H1 (cell line): ENCODE measurements around the gene VPS13D. TPM values are rescaled to one million over a fixed set of nuclear protein-coding genes. Genes with fewer than 3 reads are reported as not detected.

ENCODE experiments used
- CTCF ChIA-PET: fragments of 300-600 bp; sonication (Branson Sonifier 250); formaldehyde crosslinking; loops from one replicate; lab custom pipeline; 2021; ENCODE audit not compliant: partially characterized antibody; lab: Charles Lee
- POLR2A ChIA-PET: fragments of 300-600 bp; sonication (Branson Sonifier 250); formaldehyde crosslinking; loops from one replicate; lab custom pipeline; 2021; ENCODE audit warnings: inconsistent platforms; ENCODE audit not compliant: partially characterized antibody; lab: Charles Lee
- DNase-seq, 2 experiments: peaks; one replicate each; pipeline versions ENCODE4 v3.0.0 to v3.0.0-alpha.2; 2010 to 2022; ENCODE audit warnings: low spot score in 2 of 2, low read depth in 1 of 2, mixed read lengths in 1 of 2
- FAIRE-seq: peaks from 2 replicates; lab custom pipeline; 2011; peaks lifted over from hg19 to GRCh38; lab: Jason Lieb, UNC
- H2AFZ ChIP-seq: 2 replicates; pipeline ENCODE4 v1.8.1; 2012; ENCODE audit warnings: low read length, inconsistent platforms
- H2AK5ac ChIP-seq: 2 replicates; pipeline ENCODE4 v1.6.1; 2013; ENCODE audit warnings: low read depth, low read length
- H2BK120ac ChIP-seq: replicated peaks from 2 replicates; pipeline ENCODE3; 2013; ENCODE audit warnings: low read depth, low read length, inconsistent platforms
- H2BK12ac ChIP-seq: 2 replicates; pipeline ENCODE4 v1.6.1; 2013; ENCODE audit warnings: low read depth, low read length
- H2BK15ac ChIP-seq: 2 replicates; pipeline ENCODE4 v1.6.1; 2013; ENCODE audit warnings: low read length
- H2BK20ac ChIP-seq: 2 replicates; pipeline ENCODE4 v1.6.1; 2013; ENCODE audit warnings: low read length
- H2BK5ac ChIP-seq: 2 replicates; pipeline ENCODE4 v1.6.1; 2013; ENCODE audit warnings: low read depth, low read length
- H3K14ac ChIP-seq: 2 replicates; pipeline ENCODE4 v1.6.1; 2013; ENCODE audit warnings: inconsistent platforms; ENCODE audit not compliant: insufficient read length
- H3K18ac ChIP-seq: 2 replicates; pipeline ENCODE4 v1.6.1; 2013; ENCODE audit warnings: low read length; ENCODE audit errors: extremely low read depth
- H3K23ac ChIP-seq: 2 replicates; pipeline ENCODE4 v1.6.1; 2013; ENCODE audit warnings: inconsistent platforms; ENCODE audit not compliant: insufficient read length
- H3K23me2 ChIP-seq: 2 replicates; pipeline ENCODE4 v1.6.1; 2013; ENCODE audit warnings: low read depth, low read length
- H3K27ac ChIP-seq: 2 replicates; pipeline ENCODE4 v1.6.1; 2011; ENCODE audit warnings: low read depth, low read length, inconsistent platforms
- H3K27me3 ChIP-seq, 4 experiments: replicated peaks in 1 of 4; 1 replicate in 1 of 4; 2 replicates in 3 of 4; pipeline versions ENCODE4 v1.6.1 to v1.8.1; 2011 to 2013; ENCODE audit warnings: low read length in 3 of 4, mild to moderate bottlenecking in 3 of 4, inconsistent platforms in 2 of 4, mixed read lengths in 2 of 4, moderate library complexity in 1 of 4; ENCODE audit not compliant: control insufficient read depth in 3 of 4, insufficient read depth in 3 of 4; ENCODE audit errors: extremely low read depth in 1 of 4
- H3K36me3 ChIP-seq, 4 experiments: 2 replicates each; pipeline versions ENCODE4 v1.6.1 to v1.8.1; 2011 to 2013; ENCODE audit warnings: mild to moderate bottlenecking in 4 of 4, low read length in 3 of 4, moderate library complexity in 2 of 4, control low read depth in 1 of 4, inconsistent platforms in 1 of 4; ENCODE audit not compliant: insufficient read depth in 4 of 4, control insufficient read depth in 2 of 4
- H3K4ac ChIP-seq: replicated peaks from 2 replicates; pipeline ENCODE3; 2013; ENCODE audit warnings: low read length, low read depth, mixed read lengths, inconsistent platforms; ENCODE audit not compliant: insufficient read length
- H3K4me1 ChIP-seq, 4 experiments: replicated peaks in 1 of 4; 1 replicate in 1 of 4; 2 replicates in 3 of 4; pipeline versions ENCODE4 v1.6.1 to v1.8.1; 2011 to 2013; ENCODE audit warnings: low read length in 3 of 4, inconsistent platforms in 2 of 4, mixed read lengths in 1 of 4; ENCODE audit not compliant: insufficient read depth in 4 of 4, control insufficient read depth in 3 of 4
- H3K4me2 ChIP-seq, 2 experiments: 2 replicates each; pipeline versions ENCODE4 v1.6.1 to v1.8.1; 2011 to 2013; ENCODE audit warnings: low read depth in 2 of 2, low read length in 2 of 2, control low read depth in 1 of 2, inconsistent platforms in 1 of 2, mild to moderate bottlenecking in 1 of 2; ENCODE audit not compliant: insufficient read depth in 1 of 2
- H3K4me3 ChIP-seq, 4 experiments: fragments of 200-600, 300-600 bp in 1 of 4; sonication (generic), shearing (Covaris generic), sonication (Bioruptor Twin) in 1 of 4; 2 replicates each; pipeline versions ENCODE4 v1.5.1 to v1.8.1; 2011 to 2016; ENCODE audit warnings: low read length in 4 of 4, low read depth in 3 of 4, control low read depth in 2 of 4, inconsistent platforms in 2 of 4, mild to moderate bottlenecking in 2 of 4, mixed read lengths in 1 of 4, moderate library complexity in 1 of 4; ENCODE audit not compliant: insufficient read depth in 2 of 4; ENCODE audit errors: extremely low read depth in 1 of 4
- H3K56ac ChIP-seq: replicated peaks from 2 replicates; pipeline ENCODE3; 2013; ENCODE audit warnings: low read depth, mild to moderate bottlenecking, mixed read lengths, low read length, inconsistent platforms; ENCODE audit not compliant: insufficient read length
- H3K79me1 ChIP-seq: 2 replicates; pipeline ENCODE4 v1.6.1; 2013; ENCODE audit warnings: low read depth, low read length, control low read depth
- H3K79me2 ChIP-seq, 2 experiments: 2 replicates each; pipeline versions ENCODE4 v1.6.1 to v1.8.1; 2012 to 2013; ENCODE audit warnings: low read length in 2 of 2, mild to moderate bottlenecking in 2 of 2, inconsistent platforms in 1 of 2; ENCODE audit not compliant: insufficient read depth in 2 of 2, control insufficient read depth in 1 of 2
- H3K9ac ChIP-seq, 4 experiments: replicated peaks in 1 of 4; 1 replicate in 1 of 4; 2 replicates in 3 of 4; pipeline versions ENCODE4 v1.6.1 to v1.8.1; 2011 to 2013; ENCODE audit warnings: low read depth in 3 of 4, low read length in 3 of 4, control low read depth in 2 of 4, mild to moderate bottlenecking in 2 of 4, moderate library complexity in 2 of 4, inconsistent platforms in 1 of 4; ENCODE audit errors: extremely low read depth in 1 of 4
- H3K9me3 ChIP-seq, 2 experiments: 2 replicates each; pipeline versions ENCODE4 v1.6.1 to v1.8.1; 2012 to 2013; ENCODE audit warnings: mild to moderate bottlenecking in 2 of 2, moderate library complexity in 2 of 2, control low read depth in 1 of 2, inconsistent platforms in 1 of 2, low read depth in 1 of 2, low read length in 1 of 2, mixed read lengths in 1 of 2; ENCODE audit not compliant: insufficient read depth in 2 of 2
- H4K20me1 ChIP-seq, 2 experiments: replicated peaks in 1 of 2; 2 replicates each; pipeline versions ENCODE3 to v1.8.1; 2011 to 2013; ENCODE audit warnings: inconsistent platforms in 2 of 2, low read length in 2 of 2, mild to moderate bottlenecking in 1 of 2; ENCODE audit not compliant: insufficient read depth in 2 of 2, control insufficient read depth in 1 of 2
- H4K5ac ChIP-seq: 2 replicates; pipeline ENCODE4 v1.6.1; 2013; ENCODE audit warnings: low read length, low read depth, mixed read lengths, inconsistent platforms; ENCODE audit not compliant: insufficient read length
- H4K8ac ChIP-seq: 2 replicates; pipeline ENCODE4 v1.8.0; 2013; ENCODE audit warnings: mild to moderate bottlenecking, moderate library complexity, low read length, inconsistent platforms; ENCODE audit not compliant: insufficient read depth; ENCODE audit errors: extremely low read depth
- H4K91ac ChIP-seq: replicated peaks from 2 replicates; pipeline ENCODE3; 2013; ENCODE audit warnings: low read length, mixed read lengths, inconsistent platforms; ENCODE audit not compliant: insufficient read length
- BCL11A ChIP-seq, 2 experiments: IDR thresholded peaks; one replicate each; pipeline ENCODE4 v1.6.1; 2011; ENCODE audit warnings: low read depth in 2 of 2, low read length in 2 of 2, mild to moderate bottlenecking in 2 of 2
- EGR1 ChIP-seq: IDR thresholded peaks from 2 replicates; pipeline ENCODE4 v1.6.1; 2011; ENCODE audit warnings: low read depth, low read length, borderline replicate concordance
- GABPA ChIP-seq: IDR thresholded peaks from 2 replicates; pipeline ENCODE4 v1.6.1; 2011; ENCODE audit warnings: mild to moderate bottlenecking, low read length, moderate library complexity, borderline replicate concordance; ENCODE audit not compliant: insufficient read depth
- HDAC6 ChIP-seq: IDR thresholded peaks from one replicate; pipeline ENCODE4 v1.7.1; 2012; ENCODE audit warnings: low read depth, mild to moderate bottlenecking, inconsistent platforms, low read length, moderate library complexity
- SIN3A ChIP-seq, 2 experiments: IDR thresholded peaks in 1 of 2; conservative IDR thresholded peaks in 1 of 2; 2 replicates each; pipeline ENCODE4 v1.6.1; 2011 to 2012; ENCODE audit warnings: low read length in 2 of 2, improper control_type of control experiment in 1 of 2, low read depth in 1 of 2, mild to moderate bottlenecking in 1 of 2
- WGBS, 2 experiments: shearing (Covaris generic) in 1 of 2; methylation state at CpG; one replicate each; pipeline versions ENCODE4 v1.1.6 to v1.1.7; 2013 to 2015; ENCODE audit warnings: low lambda C conversion rate in 2 of 2, mixed read lengths in 2 of 2, inconsistent platforms in 1 of 2, low coverage in 1 of 2, missing lambda C conversion rate in 1 of 2; ENCODE audit not compliant: insufficient replicate concordance in 2 of 2, insufficient coverage in 1 of 2, insufficient read length in 1 of 2; ENCODE audit errors: extremely low coverage in 1 of 2, missing lambda C conversion rate in 1 of 2; 5-methylcytosine and 5-hydroxymethylcytosine counted together
- polyA plus RNA-seq, 7 experiments: library from polyadenylated mRNA; depleted of rRNA in 3 of 7; stranded (reverse) in 5 of 7; unstranded in 2 of 7; fragments of >200 nt in 5 of 7; fragments of 200-250 nt in 2 of 7; gene quantifications; 1 replicate in 5 of 7; 2 replicates in 1 of 7; 4 replicates in 1 of 7; pipeline versions ENCODE4 v1.2.1 to v1.2.3, GENCODE V29; 2011 to 2013; ENCODE audit warnings: missing spikeins in 2 of 7, mixed read lengths in 2 of 7
- total RNA-seq: library from RNA; stranded (reverse); fragmentation: NEBNext Ultra II Directional; extraction: Animal tissue kit (Norgen Biotek cat#: 25700); gene quantifications from 2 replicates; pipeline ENCODE4 v1.2.1, GENCODE V29; 2021

VPS13D gene
- total and polyA plus RNA-seq, 2 of the 8 experiments (the other 6 are each of a cell fraction or from before 2014, with no cell fraction given): 10.9 to 31.2 TPM

DNA sequence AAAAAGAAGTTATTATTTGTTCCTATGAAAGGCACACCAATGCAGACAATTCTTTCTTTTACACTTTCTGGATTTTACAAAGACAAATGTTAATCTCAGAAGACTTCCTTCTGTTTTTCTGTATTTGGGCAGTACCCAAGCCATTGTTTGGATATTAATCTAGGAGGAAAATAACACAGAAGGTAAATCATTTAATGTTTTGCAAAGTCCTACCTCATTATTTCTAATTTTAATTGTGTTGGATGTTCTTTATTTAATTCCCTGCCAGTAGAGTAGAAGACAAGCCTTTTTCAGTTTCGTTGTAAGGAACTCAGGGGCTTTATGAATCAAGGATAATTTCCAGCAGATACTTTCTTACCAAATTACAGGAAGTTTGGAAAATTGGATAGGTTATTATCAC, 118.3 kb downstream of the VPS13D start:
- Histone ChIP-seq H3K79me2 (no peaks in the 10 kb centered on the region), H2BK120ac (no peak overlapping the region), H2BK15ac (no peak overlapping the region), H2BK12ac (no peak overlapping the region), H2BK20ac (no peak overlapping the region), H2BK5ac (no peak overlapping the region), H3K23me2 (no peaks in the 10 kb centered on the region), H3K27ac (no peak overlapping the region), H3K4ac (no peak overlapping the region), H3K4me1 (no peaks in the 10 kb centered on the region), H3K14ac (no peak overlapping the region), H3K9ac (no peak overlapping the region), H3K27me3 (no peaks in the 10 kb centered on the region), H3K9me3 (no peaks in the 10 kb centered on the region), H3K36me3 (peaks cover 0 to 30% (median 12%) of the 10 kb centered on the region in 4 experiments; a peak in 6 of 8 replicates), H3K23ac (no peak overlapping the region), H4K5ac (no peak overlapping the region), H3K79me1 (no peaks in the 10 kb centered on the region), H3K4me2 (no peak overlapping the region), H4K8ac (no peak overlapping the region), H3K4me3 (no peak overlapping the region), H2AK5ac (no peak overlapping the region), H4K20me1 (no peaks in the 10 kb centered on the region), H4K91ac (no peak overlapping the region), H3K18ac (no peak overlapping the region), H2AFZ (no peak overlapping the region), H3K56ac (no peak overlapping the region)
- ChIA-PET POLR2A (no interaction called here), CTCF (interaction anchor here (1.1 kb wide), 1 partner anchor 311 kb away, joined by 3 read pairs; no protein-coding TSS in a partner anchor)
- DNase-seq (no peak), FAIRE-seq (no peak)
- TF ChIP-seq EGR1: no peak
- no peak for TF ChIP-seq HDAC6
- no peak for TF ChIP-seq SIN3A (conservative IDR thresholded peaks at IDR 0.05 in 1 of 2, IDR thresholded peaks at IDR 0.05 in 1 of 2; ENCODE audit: low read depth in 1 of 2, low read length in 2 of 2)
- no peak for TF ChIP-seq GABPA
- TF ChIP-seq BCL11A (IDR thresholded peaks at IDR 0.05; ENCODE audit: low read depth in 2 of 2, low read length in 2 of 2): no peak
- WGBS, 2 experiments: 77% methylated on average over 1 of the region's 1 CpG; no CpG with 5 or more reads in 1 of the 2 experiments
